Measurements from ENCODE around the gene LHX6.
A peak's percentile ranks its signal among the peaks of the same experiment; 100 is the strongest.

The LHX6 gene

DNA sequence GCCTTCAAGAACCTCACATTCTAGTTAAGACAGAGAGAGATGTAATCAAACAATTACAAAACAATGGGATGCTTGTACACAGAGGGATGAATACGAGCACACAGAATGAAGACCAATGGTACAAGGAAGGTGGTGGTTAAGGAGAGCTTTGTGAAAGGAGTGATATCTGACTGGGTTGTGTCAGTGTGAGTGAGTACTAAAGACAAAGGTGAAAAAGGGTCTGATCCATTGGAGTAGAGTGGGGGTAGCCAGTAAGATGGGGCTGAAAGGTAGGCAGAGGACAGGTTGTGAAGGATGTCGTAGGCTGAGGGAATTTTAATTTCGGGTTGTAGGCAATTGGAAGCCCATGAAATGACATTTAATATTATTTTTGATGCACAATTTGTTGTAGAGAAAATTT, 26.0 kb upstream of the LHX6 start:
- no peak for DNase-seq (ENCODE audit: insufficient read length, low spot score)
- FAIRE-seq: no peak
- no peak for TF ChIP-seq POLR2A (IDR thresholded peaks at IDR 0.05; ENCODE audit: low read depth, low read length)

DNA sequence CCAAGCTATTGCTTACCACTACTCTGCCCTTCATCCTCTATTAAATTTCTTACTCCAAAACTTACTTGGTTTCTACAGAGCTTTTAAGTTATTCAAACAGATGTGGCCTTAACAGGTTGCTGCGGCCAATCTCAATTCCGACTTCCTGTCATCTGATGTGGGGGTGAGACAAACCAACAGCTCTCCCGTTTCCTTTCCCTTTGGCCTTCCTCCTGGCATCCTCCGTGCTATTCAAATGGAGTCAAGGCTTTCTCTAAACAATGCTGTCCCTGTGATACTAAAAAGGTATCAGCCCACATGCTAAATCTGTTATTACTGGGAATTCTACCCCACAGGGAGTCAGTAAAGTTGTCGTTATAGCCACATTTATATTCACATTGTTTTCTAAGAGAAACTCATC, 24.0 kb upstream of the LHX6 start:
- no peak for TF ChIP-seq POLR2A (IDR thresholded peaks at IDR 0.05; ENCODE audit: low read depth, low read length)
- no peak for FAIRE-seq
- DNase-seq (ENCODE audit: insufficient read length, low spot score): no peak

DNA sequence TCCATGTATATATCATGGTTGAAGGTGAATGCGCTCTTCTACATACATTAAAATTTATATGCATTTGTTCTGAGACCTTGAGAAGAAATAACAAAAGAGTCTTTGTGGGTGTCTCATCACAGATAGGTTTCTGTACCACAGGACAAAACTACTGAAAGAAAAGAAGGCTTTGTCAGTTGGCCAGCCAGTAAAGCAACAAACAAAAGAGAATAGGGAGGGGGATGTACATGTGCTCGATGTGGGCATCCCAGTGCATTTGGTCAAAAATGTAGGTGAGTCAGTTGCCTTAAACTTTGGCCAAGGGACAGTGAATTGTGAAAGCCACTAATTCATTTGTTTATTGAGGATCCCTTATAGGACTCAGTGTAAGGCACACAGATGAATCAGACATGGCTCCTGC, 22.6 kb upstream of the LHX6 start:
- TF ChIP-seq POLR2A (IDR thresholded peaks at IDR 0.05; ENCODE audit: low read depth, low read length): no peak
- DNase-seq (ENCODE audit: insufficient read length, low spot score) (no peak), FAIRE-seq (no peak)

DNA sequence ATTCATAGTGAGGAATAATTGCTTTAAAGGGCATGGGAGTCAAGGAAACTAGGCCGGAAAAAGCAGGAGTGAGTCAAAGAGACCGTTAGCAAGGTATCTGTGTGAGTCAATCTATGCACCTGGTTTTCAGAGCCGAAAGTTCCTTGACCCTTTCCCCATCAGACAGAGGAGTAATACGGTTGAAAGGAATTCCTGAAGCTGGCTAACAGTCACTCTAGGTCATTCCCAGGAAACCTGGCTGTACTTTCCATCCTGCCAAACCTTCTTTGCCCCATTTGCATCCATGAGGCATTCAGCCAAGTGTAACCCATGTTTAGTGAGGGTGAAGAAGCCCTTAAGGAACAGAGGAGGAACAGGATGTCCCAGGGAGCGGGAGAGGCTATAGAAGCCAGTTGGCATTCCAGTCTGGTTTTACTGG, 19.7 kb upstream of the LHX6 start:
- FAIRE-seq (peak; percentile 43), DNase-seq (ENCODE audit: insufficient read length, low spot score) (no peak)
- TF ChIP-seq POLR2A (IDR thresholded peaks at IDR 0.05; ENCODE audit: low read depth, low read length): no peak

DNA sequence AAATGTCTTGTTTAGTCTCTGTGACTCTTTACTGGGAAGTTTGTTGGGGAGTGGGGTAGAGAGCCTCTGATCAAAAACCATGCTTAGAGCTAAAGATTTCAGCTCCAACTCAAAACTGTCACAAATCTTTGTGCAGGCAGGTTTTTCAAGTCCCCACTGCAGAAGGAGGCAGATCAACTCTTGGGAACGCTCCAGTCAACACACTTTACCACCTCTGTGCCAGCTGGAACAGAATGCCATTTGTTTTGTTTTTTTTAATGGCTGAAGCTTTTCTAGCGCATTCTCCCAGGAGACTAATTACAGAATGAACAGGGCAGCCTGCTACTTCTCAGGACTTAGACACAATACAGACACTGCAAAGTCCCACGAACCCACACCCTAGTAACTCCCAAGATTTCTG, 17.9 kb upstream of the LHX6 start:
- TF ChIP-seq POLR2A (IDR thresholded peaks at IDR 0.05; ENCODE audit: low read depth, low read length): no peak
- FAIRE-seq: no peak
- DNase-seq (ENCODE audit: insufficient read length, low spot score): no peak

DNA sequence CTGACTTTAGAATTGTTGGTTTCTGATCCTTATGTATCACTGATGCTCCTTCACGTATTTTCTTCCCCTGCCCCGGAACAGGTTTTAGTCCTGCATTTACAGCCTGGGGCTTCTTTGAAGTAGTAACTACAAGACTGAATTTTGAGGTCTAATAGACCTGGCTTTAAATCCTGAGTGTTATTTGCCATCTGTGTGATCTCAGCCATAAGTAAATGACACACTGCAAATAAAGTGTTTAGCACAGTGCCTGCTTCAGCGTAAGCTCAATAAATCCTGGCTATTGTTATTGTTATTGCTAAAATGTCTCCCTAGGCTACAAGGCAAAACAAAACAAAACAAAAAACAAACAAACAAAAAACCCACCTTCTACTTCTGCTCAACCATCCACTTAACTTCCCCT, 15.6 kb upstream of the LHX6 start:
- TF ChIP-seq POLR2A (IDR thresholded peaks at IDR 0.05; ENCODE audit: low read depth, low read length): no peak
- FAIRE-seq: no peak

GRCh38 chr9:122239722-122240121, 11.0 kb upstream of the LHX6 start:
- no peak for TF ChIP-seq POLR2A (IDR thresholded peaks at IDR 0.05; ENCODE audit: low read depth, low read length)
- no peak for FAIRE-seq
- DNase-seq (ENCODE audit: insufficient read length, low spot score): no peak

More for the DNA sequence above, 15.6 kb upstream of the LHX6 start:
- no peak for DNase-seq (ENCODE audit: insufficient read length, low spot score)

DNA sequence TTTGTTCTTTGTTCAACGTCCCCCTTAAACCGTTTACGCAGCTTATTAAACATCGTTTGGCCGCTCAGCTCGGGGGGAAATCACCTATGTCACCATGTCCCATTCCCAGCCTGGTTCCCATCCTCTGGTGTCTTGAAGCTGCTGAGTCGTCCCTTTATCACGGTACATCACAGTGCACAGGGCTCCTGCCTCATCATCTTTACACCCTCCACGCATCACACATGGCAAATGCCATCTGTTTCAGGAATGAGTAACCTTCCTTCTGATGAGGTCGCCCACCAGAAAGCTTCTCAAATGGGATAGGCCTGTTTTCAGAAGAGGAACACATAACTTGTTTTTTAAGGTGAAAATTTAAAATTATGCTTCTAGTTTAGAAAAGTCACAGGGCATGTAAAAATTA, 7.9 kb upstream of the LHX6 start:
- DNase-seq (ENCODE audit: insufficient read length, low spot score) (peak; percentile 41), FAIRE-seq (no peak)
- no peak for TF ChIP-seq POLR2A (IDR thresholded peaks at IDR 0.05; ENCODE audit: low read depth, low read length)

- FAIRE-seq (no peak), DNase-seq (ENCODE audit: insufficient read length, low spot score) (no peak)
- no peak for TF ChIP-seq POLR2A (IDR thresholded peaks at IDR 0.05; ENCODE audit: low read depth, low read length)
Observed at GRCh38 chr9:122234022-122234748, 5.4 kb upstream of the LHX6 start.

- no peak for FAIRE-seq
- TF ChIP-seq POLR2A (IDR thresholded peaks at IDR 0.05; ENCODE audit: low read depth, low read length): no peak
- DNase-seq (ENCODE audit: insufficient read length, low spot score): no peak
Observed at GRCh38 chr9:122232796-122233306, 4.1 kb upstream of the LHX6 start.

DNA sequence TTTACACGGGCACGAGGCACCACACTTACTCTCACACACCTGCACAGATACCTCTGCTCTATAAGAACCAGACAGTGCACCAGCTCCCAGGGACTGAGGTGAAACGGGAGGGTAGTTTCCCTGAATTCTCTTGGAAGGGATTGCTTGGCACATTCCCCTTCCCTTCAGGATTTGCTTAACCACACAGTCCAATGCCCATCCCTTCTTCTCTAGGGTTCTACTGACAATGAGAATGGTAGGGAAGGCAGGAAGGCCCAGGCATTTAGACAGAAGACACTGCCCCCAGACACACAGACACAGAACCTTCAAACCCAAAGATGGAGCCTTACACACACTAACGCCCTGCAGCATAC, 704 bp upstream of the LHX6 start:
- no peak for TF ChIP-seq POLR2A (IDR thresholded peaks at IDR 0.05; ENCODE audit: low read depth, low read length)
- FAIRE-seq (no peak), DNase-seq (ENCODE audit: insufficient read length, low spot score) (no peak)

GRCh38 chr9:122228191-122228567, 578 bp downstream of the LHX6 start:
- TF ChIP-seq POLR2A (IDR thresholded peaks at IDR 0.05; ENCODE audit: low read depth, low read length): no peak
- DNase-seq (ENCODE audit: insufficient read length, low spot score) (no peak), FAIRE-seq (no peak)

DNA sequence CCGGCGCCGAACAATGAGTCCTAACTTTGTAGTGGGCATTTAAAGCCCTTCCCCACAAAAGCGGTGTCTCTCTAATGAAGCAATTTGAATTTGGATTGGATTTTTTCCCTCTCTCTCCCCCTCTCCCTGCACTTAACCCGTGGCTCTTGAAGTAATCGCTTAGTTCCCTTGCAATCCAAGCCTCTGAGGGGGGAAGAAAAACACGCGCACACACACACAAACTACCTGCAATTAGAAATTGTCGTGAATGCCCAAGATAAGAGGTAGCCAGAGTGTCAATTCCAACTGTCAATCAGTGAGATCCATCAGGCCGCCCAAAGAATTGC, 1.2 kb downstream of the LHX6 start:
- no peak for TF ChIP-seq POLR2A (IDR thresholded peaks at IDR 0.05; ENCODE audit: low read depth, low read length)
- DNase-seq (ENCODE audit: insufficient read length, low spot score): no peak
- no peak for FAIRE-seq

DNA sequence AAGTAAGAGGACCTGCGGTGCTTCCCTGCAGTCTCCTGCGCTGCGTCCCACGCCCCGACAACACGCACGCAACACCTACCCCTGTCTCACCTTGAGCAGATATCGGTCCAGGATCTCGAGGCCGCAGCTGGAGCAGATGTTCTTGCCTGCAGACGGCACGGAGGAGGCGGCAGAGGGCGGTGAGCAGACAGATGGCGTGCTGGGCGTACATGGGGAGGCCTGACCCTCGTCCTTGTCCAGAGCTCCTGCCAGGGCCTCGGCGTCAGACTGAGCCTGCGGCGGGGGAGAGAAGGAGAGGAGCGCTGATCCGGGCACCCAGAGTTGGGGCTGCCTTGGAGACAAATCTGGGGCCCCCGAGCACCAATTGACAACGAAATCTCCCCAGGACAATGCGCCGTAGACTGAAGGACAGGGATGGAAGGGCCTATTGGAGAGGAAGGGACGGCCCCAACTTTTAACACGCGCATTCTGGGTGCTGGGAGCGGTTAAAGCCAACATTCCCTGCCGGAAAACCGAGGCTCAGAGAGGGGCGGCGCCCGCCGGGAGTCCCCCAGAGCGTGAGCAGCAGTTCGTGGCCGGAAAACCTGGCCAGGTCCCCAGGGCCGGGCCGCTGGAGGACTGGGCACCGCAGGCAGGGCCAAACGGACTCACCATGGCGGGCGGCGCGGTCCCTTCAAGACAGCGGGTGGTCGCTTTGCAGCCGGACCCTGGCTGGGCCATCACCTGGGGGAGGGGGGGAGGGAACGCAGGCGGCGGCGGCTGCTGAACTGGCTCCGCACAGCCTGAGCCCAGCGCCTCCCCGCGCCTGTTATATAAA, 1.8 kb downstream of the LHX6 start:
- FAIRE-seq (no peak), DNase-seq (ENCODE audit: insufficient read length, low spot score) (no peak)
- no peak for TF ChIP-seq POLR2A (IDR thresholded peaks at IDR 0.05; ENCODE audit: low read depth, low read length)

DNA sequence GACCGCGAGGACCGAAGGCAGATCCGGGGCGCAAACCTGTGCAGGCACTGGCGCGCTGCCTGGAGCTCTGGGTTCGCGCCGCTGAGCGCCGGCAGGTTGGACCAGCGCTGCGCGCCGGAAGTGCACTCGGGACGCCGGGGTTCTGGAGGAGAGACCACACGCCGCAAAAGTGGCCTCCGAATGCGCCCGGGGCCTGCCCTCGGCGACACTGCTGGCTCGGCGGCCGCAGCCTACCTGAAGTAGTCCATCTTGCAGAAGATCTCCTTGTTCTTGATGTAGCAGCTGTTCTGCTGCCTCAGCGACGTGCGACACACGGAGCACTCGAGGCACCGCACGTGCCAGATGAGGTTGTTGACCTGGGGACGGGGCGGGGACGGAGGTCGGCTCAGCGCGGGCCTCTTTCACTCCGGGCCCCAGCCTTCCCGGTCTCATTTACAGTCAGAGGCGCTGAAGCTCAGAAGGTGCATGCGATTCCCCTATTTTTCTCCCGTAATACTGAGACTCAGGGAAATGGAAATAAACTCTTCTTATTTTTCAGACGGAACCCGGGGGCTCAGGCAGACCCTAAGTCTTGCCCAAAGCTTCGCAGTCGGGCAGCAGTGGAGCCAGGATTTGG, 2.5 kb downstream of the LHX6 start:
- DNase-seq (ENCODE audit: insufficient read length, low spot score): no peak
- no peak for FAIRE-seq
- TF ChIP-seq POLR2A (IDR thresholded peaks at IDR 0.05; ENCODE audit: low read depth, low read length): no peak
